ENCODE results near the gene STPG3.

- TF ChIP-seq EZH2phosphoT487 (IDR thresholded peaks at IDR 0.05; ENCODE audit: insufficient read depth, low read depth): no peak
- no peak for TF ChIP-seq EZH2 (IDR thresholded peaks at IDR 0.05; ENCODE audit: insufficient read depth, poor library complexity, severe bottlenecking)
Observed at GRCh38 chr9:137221095-137221505, 30.0 kb upstream of the STPG3 start.

Measured in GM23248 (cell line).